ENCODE data around the gene ZHX3. TPM values are rescaled to one million over a fixed set of nuclear protein-coding genes. Genes with fewer than 3 reads are reported as not detected.

The ZHX3 gene
- total and polyA plus RNA-seq, 2 of the 13 experiments (the other 11 are each of a cell fraction or from before 2014, with no cell fraction given) = 8.4 to 11.7 TPM

- TF ChIP-seq HBP1 (CRISPR knock-in tag; IDR thresholded peaks at IDR 0.05; ENCODE audit: low read depth) (no peak), TSC22D2 (CRISPR knock-in tag; IDR thresholded peaks at IDR 0.05; ENCODE audit: borderline replicate concordance) (no peak), SP2 (CRISPR knock-in tag; IDR thresholded peaks at IDR 0.05) (0 out of 2 replicates have a peak, but pooled peaks have one; percentile 29), FLYWCH1 (CRISPR knock-in tag; IDR thresholded peaks at IDR 0.05) (no peak), FOXA3 (CRISPR knock-in tag; IDR thresholded peaks at IDR 0.05) (no peak), PRDM10 (CRISPR knock-in tag; IDR thresholded peaks at IDR 0.05; ENCODE audit: low read depth) (no peak), TFAP4 (IDR thresholded peaks at IDR 0.05; ENCODE audit: borderline replicate concordance, low read depth) (peak; percentile 65; the same call in 1 of the 2 replicates), ZHX1 (CRISPR knock-in tag; IDR thresholded peaks at IDR 0.05; ENCODE audit: low read depth) (no peak), CCAR2 (optimal IDR thresholded peaks at IDR 0.05; ENCODE audit: low read depth, low read length) (no peak), ZNF282 (IDR thresholded peaks at IDR 0.05; ENCODE audit: partially characterized antibody) (no peak), AKNA (CRISPR knock-in tag; IDR thresholded peaks at IDR 0.05; ENCODE audit: borderline replicate concordance) (no peak), ZNF607 (CRISPR knock-in tag; IDR thresholded peaks at IDR 0.05; ENCODE audit: borderline replicate concordance) (0 out of 2 replicates have a peak, but pooled peaks have one; percentile 73), ZNF326 (CRISPR knock-in tag; IDR thresholded peaks at IDR 0.05; ENCODE audit: borderline replicate concordance) (no peak), STAG1 (CRISPR knock-in tag; IDR thresholded peaks at IDR 0.05) (no peak)
These were observed 176.2 kb downstream of the ZHX3 start (continued) for GRCh38 chr20:41141153-41141815.
